ENCODE measurements around the gene ADK.
"Not testable (repeated sequence)": the region's sequence is repeated elsewhere in the genome, so short reads cannot be mapped to it uniquely, and the experiment has no call there.

ADK gene
- long read RNA-seq, donor 1, transcript ADK-201 (11 exons, 1,169 nt): major isoform, 6 of 9 reads
- long read RNA-seq, donor 1, partial matches to known transcripts: 0 of 9 reads
- long read RNA-seq, donor 1, other reads (novel, unspliced or antisense): 0 of 9 reads
- long read RNA-seq, donor 2, partial matches to known transcripts: 0 of 5 reads
- long read RNA-seq, donor 2, other reads (novel, unspliced or antisense): 0 of 5 reads
- long read RNA-seq, donor 3, partial matches to known transcripts: 0 of 2 reads
- long read RNA-seq, donor 3, other reads (novel, unspliced or antisense): 0 of 2 reads
- long read RNA-seq, donor 4, transcript ADK-201 (11 exons, 1,169 nt): major isoform, 6 of 9 reads
- long read RNA-seq, donor 4, partial matches to known transcripts: 0 of 9 reads
- long read RNA-seq, donor 4, other reads (novel, unspliced or antisense): 0 of 9 reads
- long read RNA-seq, donor 5, transcript ADK-202 (11 exons, 2,083 nt): major isoform, 6 of 11 reads
- long read RNA-seq, donor 5, transcript ADK-201 (11 exons, 1,169 nt): minor isoform, 5 of 11 reads
- long read RNA-seq, donor 5, partial matches to known transcripts: 0 of 11 reads
- long read RNA-seq, donor 5, other reads (novel, unspliced or antisense): 0 of 11 reads
- long read RNA-seq, donor 6, transcript ADK-201 (11 exons, 1,169 nt): major isoform, 6 of 13 reads
- long read RNA-seq, donor 6, partial matches to known transcripts: 5 of 13 reads
- long read RNA-seq, donor 6, other reads (novel, unspliced or antisense): 0 of 13 reads
- long read RNA-seq, donor 7, transcript ADK-201 (11 exons, 1,169 nt): major isoform, 8 of 10 reads
- long read RNA-seq, donor 7, partial matches to known transcripts: 0 of 10 reads
- long read RNA-seq, donor 7, other reads (novel, unspliced or antisense): 0 of 10 reads
- long read RNA-seq, donor 8, transcript ADK-201 (11 exons, 1,169 nt): major isoform, 5 of 6 reads
- long read RNA-seq, donor 8, partial matches to known transcripts: 0 of 6 reads
- long read RNA-seq, donor 8, other reads (novel, unspliced or antisense): 0 of 6 reads

GRCh38 chr10:74150990-74151878 is at the start of gene ADK:
Gene ADK, plus strand, starts transcription at chr10:74151221. Its CDS starts 58 bp downstream, at chr10:74151279.
- DNase-seq: peak; percentile 98

GRCh38 chr10:74103560-74104258 is 47.3 kb upstream of the ADK start:
- no peak for DNase-seq

GRCh38 chr10:74104480-74104879 is 46.5 kb upstream of the ADK start:
- no peak for DNase-seq

GRCh38 chr10:74104996-74105395 is 46.0 kb upstream of the ADK start:
- no peak for DNase-seq

- no peak for DNase-seq
Measured at GRCh38 chr10:74107391-74107790, 43.6 kb upstream of the ADK start.

- DNase-seq: no peak
Measured at GRCh38 chr10:74109452-74109851, 41.6 kb upstream of the ADK start.

- DNase-seq: no peak
Measured at GRCh38 chr10:74110120-74110519, 40.9 kb upstream of the ADK start.

GRCh38 chr10:74111799-74112198 is 39.2 kb upstream of the ADK start:
- no peak for DNase-seq

- no peak for DNase-seq
Measured at GRCh38 chr10:74113546-74113945, 37.5 kb upstream of the ADK start.

GRCh38 chr10:74114041-74114448 is 37.0 kb upstream of the ADK start:
- DNase-seq: no peak

GRCh38 chr10:74117738-74118137 is 33.3 kb upstream of the ADK start:
- DNase-seq: no peak

- no peak for DNase-seq
Measured at GRCh38 chr10:74118804-74119203, 32.2 kb upstream of the ADK start.

- no peak for DNase-seq
Measured at GRCh38 chr10:74120911-74121310, 30.1 kb upstream of the ADK start.

GRCh38 chr10:74121368-74121767 is 29.7 kb upstream of the ADK start:
- no peak for DNase-seq

- no peak for DNase-seq
Measured at GRCh38 chr10:74122060-74122459, 29.0 kb upstream of the ADK start.

GRCh38 chr10:74123081-74123480 is 27.9 kb upstream of the ADK start:
- DNase-seq: no peak

- no peak for DNase-seq
Measured at GRCh38 chr10:74133923-74134820, 16.8 kb upstream of the ADK start.

- no peak for DNase-seq
Measured at GRCh38 chr10:74135452-74135851, 15.6 kb upstream of the ADK start.

- DNase-seq: no peak
Measured at GRCh38 chr10:74137992-74138391, 13.0 kb upstream of the ADK start.

- DNase-seq: not testable (repeated sequence)
Measured at GRCh38 chr10:74138596-74138995, 12.4 kb upstream of the ADK start.

Data from right kidney (tissue), 9 donors.